Measurements from ENCODE around the gene MACROD2. TPM values are rescaled to one million over a fixed set of nuclear protein-coding genes. Genes with fewer than 3 reads are reported as not detected.

Gene MACROD2
- total RNA-seq, 1 experiment from 2014 or later, result 1.6 TPM

GRCh38 chr20:15065794-15066193 is 1070.5 kb downstream of the MACROD2 start:
- no peak overlapping the region for H2BK120ac ChIP-seq (ENCODE audit: low read depth, low read length, poor library complexity, severe bottlenecking)

More at GRCh38 chr20:15065794-15066193, 1070.5 kb downstream of the MACROD2 start:
- TF ChIP-seq CTCF (conservative IDR thresholded peaks at IDR 0.05), result no peak
- Histone ChIP-seq H3K18ac (ENCODE audit: insufficient read length, low read depth, low read length) (no peak overlapping the region), H3K79me1 (ENCODE audit: insufficient read depth, low read depth, low read length, poor library complexity, severe bottlenecking) (no peaks in the 10 kb centered on the region), H3K56ac (ENCODE audit: insufficient read length, low read depth, low read length) (no peak overlapping the region), H3K27ac (ENCODE audit: insufficient read length, low read depth, low read length) (no peak overlapping the region), H2BK5ac (ENCODE audit: insufficient read length, low read length) (no peak overlapping the region), H3K4me1 (ENCODE audit: insufficient read depth, low read length) (peaks cover 4% of the 10 kb centered on the region; the same call in 1 of the 2 replicates), H4K8ac (replicated peaks; ENCODE audit: insufficient read length, low read depth, low read length) (no peak overlapping the region), H3K4ac (ENCODE audit: low read depth, low read length) (no peak overlapping the region), H3K23ac (ENCODE audit: insufficient read length, low read depth, low read length) (no peak overlapping the region), H3K9me3 (ENCODE audit: control insufficient read depth, low read depth, low read length) (no peaks in the 10 kb centered on the region), H3K9ac (ENCODE audit: extremely low read depth, insufficient read length, low read length) (no peak overlapping the region), H3K23me2 (ENCODE audit: insufficient read length, low read depth, low read length, poor library complexity, severe bottlenecking) (no peaks in the 10 kb centered on the region), H2BK20ac (ENCODE audit: low read depth, low read length, poor library complexity, severe bottlenecking) (no peak overlapping the region), H4K5ac (ENCODE audit: insufficient read length, low read depth, low read length) (no peak overlapping the region), H4K91ac (ENCODE audit: insufficient read length, low read depth, low read length) (no peak overlapping the region), H3K79me2 (ENCODE audit: insufficient read depth, low read length) (no peaks in the 10 kb centered on the region), H3K27me3 (ENCODE audit: insufficient read depth, low read length) (no peaks in the 10 kb centered on the region), H3K14ac (ENCODE audit: insufficient read depth, low read length) (no peak overlapping the region), H2BK12ac (ENCODE audit: insufficient read length, low read depth, low read length) (no peak overlapping the region), H4K20me1 (ENCODE audit: control insufficient read depth, insufficient read depth, insufficient read length) (no peaks in the 10 kb centered on the region), H3T11ph (ENCODE audit: low read length) (no peak overlapping the region), H2AK5ac (ENCODE audit: insufficient read length, low read length) (no peak overlapping the region), H3K4me2 (ENCODE audit: insufficient read depth, insufficient read length, low read length) (no peak overlapping the region), H2BK15ac (ENCODE audit: low read depth, low read length) (no peak overlapping the region), H2AFZ (ENCODE audit: low read length) (no peak overlapping the region)
- peaks cover 0 to 8% (median 5%) of the 10 kb centered on the region in 3 experiments; a peak in 4 of 7 replicates for H3K36me3 Mint-ChIP-seq (ENCODE audit: insufficient read depth in 1 of 3, low read depth in 3 of 3)
- no peak overlapping the region for H3K27ac Mint-ChIP-seq
- H3K9me3 Mint-ChIP-seq, result peaks cover 0 to 6% of the 10 kb centered on the region in 2 experiments; a peak in 2 of 5 replicates
- no peaks in the 10 kb centered on the region for H3K27me3 Mint-ChIP-seq (ENCODE audit: low read depth)
- WGBS (ENCODE audit: extremely low coverage, insufficient read length, low lambda C conversion rate), result no CpG with 5 or more reads among the region's 3 CpGs
- H3K4me1 Mint-ChIP-seq, result peaks cover 25 to 28% of the 10 kb centered on the region in 2 experiments
- H3K4me3 Mint-ChIP-seq, result no peak overlapping the region
- no peak for DNase-seq

Measured in H9 (cell line).